ENCODE measurements around the gene TOM1L2. TPM values are rescaled to one million over a fixed set of nuclear protein-coding genes. Genes with fewer than 3 reads are reported as not detected.

Gene TOM1L2
- total RNA-seq, 4 donors from 2014 or later = 55.7 to 97.1 (median 73.3) TPM

DNA sequence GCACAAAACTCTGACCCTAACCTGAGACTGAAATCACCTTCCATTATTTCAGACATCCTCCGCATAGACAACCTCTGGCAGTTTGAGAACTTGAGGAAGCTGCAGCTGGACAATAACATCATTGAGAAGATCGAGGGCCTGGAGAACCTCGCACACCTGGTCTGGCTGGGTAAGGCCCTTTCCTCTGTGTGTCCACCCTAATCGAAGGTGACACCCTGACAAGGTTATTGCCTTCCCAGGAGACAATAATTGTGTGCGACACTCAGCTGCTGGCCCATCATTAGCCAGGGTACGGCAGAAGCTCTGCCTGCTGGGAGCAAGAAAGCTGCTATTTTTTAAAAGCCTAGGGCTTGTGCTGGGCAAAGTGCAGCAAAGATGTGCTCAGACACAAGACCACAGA is 11.6 kb upstream of the TOM1L2 start:
- Histone ChIP-seq H3K27ac (no peak overlapping the region), H3K9me3 (no peaks in the 10 kb centered on the region), H3K4me3 (no peak overlapping the region), H3K27me3 (no peaks in the 10 kb centered on the region), H3K4me1 (no peaks in the 10 kb centered on the region), H3K36me3 (no peaks in the 10 kb centered on the region)
- TF ChIP-seq, protein P1, sequence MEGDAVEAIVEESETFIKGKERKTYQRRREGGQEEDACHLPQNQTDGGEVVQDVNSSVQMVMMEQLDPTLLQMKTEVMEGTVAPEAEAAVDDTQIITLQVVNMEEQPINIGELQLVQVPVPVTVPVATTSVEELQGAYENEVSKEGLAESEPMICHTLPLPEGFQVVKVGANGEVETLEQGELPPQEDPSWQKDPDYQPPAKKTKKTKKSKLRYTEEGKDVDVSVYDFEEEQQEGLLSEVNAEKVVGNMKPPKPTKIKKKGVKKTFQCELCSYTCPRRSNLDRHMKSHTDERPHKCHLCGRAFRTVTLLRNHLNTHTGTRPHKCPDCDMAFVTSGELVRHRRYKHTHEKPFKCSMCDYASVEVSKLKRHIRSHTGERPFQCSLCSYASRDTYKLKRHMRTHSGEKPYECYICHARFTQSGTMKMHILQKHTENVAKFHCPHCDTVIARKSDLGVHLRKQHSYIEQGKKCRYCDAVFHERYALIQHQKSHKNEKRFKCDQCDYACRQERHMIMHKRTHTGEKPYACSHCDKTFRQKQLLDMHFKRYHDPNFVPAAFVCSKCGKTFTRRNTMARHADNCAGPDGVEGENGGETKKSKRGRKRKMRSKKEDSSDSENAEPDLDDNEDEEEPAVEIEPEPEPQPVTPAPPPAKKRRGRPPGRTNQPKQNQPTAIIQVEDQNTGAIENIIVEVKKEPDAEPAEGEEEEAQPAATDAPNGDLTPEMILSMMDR (IDR thresholded peaks at IDR 0.05 in 4 of 5, conservative IDR thresholded peaks at IDR 0.05 in 1 of 5) = no peak
- no peak for TF ChIP-seq POLR2A (IDR thresholded peaks at IDR 0.05)
- intact Hi-C loops (cut with DNase I; ENCODE audit: low total_unique reads) = no loop called here
- ATAC-seq (no peak), DNase-seq (no peak)
- in situ Hi-C loops (cut with MboI; ENCODE audit: low sequenced_read_pairs in 4 of 4) = loop anchor here in 1 of 4 donors (10.0 kb wide), 1 partner anchor 59 kb away; no protein-coding TSS in a partner anchor

DNA sequence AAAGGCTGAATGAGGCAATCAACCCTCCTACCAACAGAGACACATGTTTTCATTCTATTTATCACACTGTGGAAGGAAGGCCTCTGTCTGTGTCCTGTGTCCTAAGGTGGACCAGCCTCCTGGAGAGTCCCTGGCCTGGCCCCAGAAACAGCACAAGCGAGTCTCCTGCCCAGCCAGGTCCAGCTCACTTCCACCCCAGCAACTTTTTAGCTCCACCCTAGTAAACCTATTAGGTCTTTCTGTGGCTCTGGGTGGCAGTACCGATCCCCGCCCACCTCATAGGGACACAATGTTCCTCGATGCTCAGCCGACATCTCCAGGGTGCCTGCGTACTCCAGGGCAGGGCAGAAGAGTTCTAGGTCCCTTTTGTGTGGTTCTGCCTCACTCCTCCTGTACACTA is 11.2 kb upstream of the TOM1L2 start:
- DNase-seq (peak in 1 of 2 donors; percentile 8), ATAC-seq (peak in 1 of 2 donors; percentile 68)
- in situ Hi-C loops (cut with MboI; ENCODE audit: low sequenced_read_pairs in 4 of 4) (loop anchor here in 1 of 4 donors (10.0 kb wide), 1 partner anchor 59 kb away; no protein-coding TSS in a partner anchor), intact Hi-C loops (cut with DNase I; ENCODE audit: low total_unique reads) (no loop called here)
- H3K4me3 ChIP-seq = no peak overlapping the region
- H3K9me3 ChIP-seq = no peaks in the 10 kb centered on the region
- H3K27me3 ChIP-seq = no peaks in the 10 kb centered on the region
- H3K4me1 ChIP-seq = no peaks in the 10 kb centered on the region
- TF ChIP-seq POLR2A (IDR thresholded peaks at IDR 0.05) = no peak
- TF ChIP-seq, protein P1 (IDR thresholded peaks at IDR 0.05 in 4 of 5, conservative IDR thresholded peaks at IDR 0.05 in 1 of 5) = no peak
- no peak overlapping the region for H3K27ac ChIP-seq
- H3K36me3 ChIP-seq = no peaks in the 10 kb centered on the region

DNA sequence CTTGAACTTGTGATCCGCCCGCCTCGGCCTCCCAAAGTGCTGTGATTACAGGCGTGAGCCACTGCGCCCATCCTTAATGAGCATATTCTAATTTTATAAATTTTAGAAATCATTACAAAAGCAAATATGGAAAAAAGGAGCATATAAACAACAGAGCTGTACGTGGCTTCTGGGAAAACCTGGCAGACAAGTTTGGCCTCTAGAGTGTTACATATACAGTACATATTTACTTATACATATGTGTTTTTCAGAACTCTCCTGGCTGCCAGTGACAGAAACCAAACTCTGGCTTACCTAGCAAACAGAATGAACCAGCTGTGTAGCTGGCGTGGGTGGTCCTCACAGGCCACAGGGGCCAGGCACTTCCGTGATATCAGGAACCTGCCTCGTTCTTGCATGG is 10.6 kb upstream of the TOM1L2 start:
- intact Hi-C loops (cut with DNase I; ENCODE audit: low total_unique reads) (no loop called here), in situ Hi-C loops (cut with MboI; ENCODE audit: low sequenced_read_pairs in 4 of 4) (loop anchor here in 1 of 4 donors (10.0 kb wide), 1 partner anchor 58 kb away; no protein-coding TSS in a partner anchor)
- H3K4me1 ChIP-seq = no peaks in the 10 kb centered on the region
- no peaks in the 10 kb centered on the region for H3K36me3 ChIP-seq
- no peak overlapping the region for H3K27ac ChIP-seq
- no peak for TF ChIP-seq POLR2A (IDR thresholded peaks at IDR 0.05)
- TF ChIP-seq, protein P1 (IDR thresholded peaks at IDR 0.05 in 4 of 5, conservative IDR thresholded peaks at IDR 0.05 in 1 of 5) = no peak
- ATAC-seq (no peak), DNase-seq (no peak)
- H3K27me3 ChIP-seq = no peaks in the 10 kb centered on the region
- no peak overlapping the region for H3K4me3 ChIP-seq
- no peaks in the 10 kb centered on the region for H3K9me3 ChIP-seq

DNA sequence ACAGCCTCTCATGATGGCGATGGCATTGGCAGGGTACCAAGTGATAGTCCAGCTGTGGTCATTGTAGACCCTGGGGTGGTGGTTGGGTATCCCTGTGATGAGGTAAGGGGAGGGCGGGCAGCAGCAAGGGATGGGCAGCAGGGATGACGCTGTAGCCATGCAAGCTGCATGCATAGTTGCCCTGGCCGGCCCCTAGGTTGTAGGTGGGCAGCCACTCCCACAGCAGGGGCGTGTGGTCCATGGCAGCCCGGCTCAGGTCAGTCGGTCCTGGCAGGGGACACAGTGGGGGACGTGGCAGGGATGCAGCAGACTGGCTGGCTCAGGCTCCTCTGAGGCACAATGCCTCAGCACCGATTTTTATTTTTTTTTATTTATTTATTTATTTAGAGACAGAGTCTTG is 9.1 kb upstream of the TOM1L2 start:
- ATAC-seq = no peak
- intact Hi-C loops (cut with DNase I; ENCODE audit: low total_unique reads) (no loop called here), in situ Hi-C loops (cut with MboI; ENCODE audit: low sequenced_read_pairs in 4 of 4) (loop anchor here in 1 of 4 donors (10.0 kb wide), 1 partner anchor 57 kb away; no protein-coding TSS in a partner anchor)
- Histone ChIP-seq H3K36me3 (no peaks in the 10 kb centered on the region), H3K27me3 (no peaks in the 10 kb centered on the region), H3K27ac (no peak overlapping the region), H3K4me1 (no peaks in the 10 kb centered on the region), H3K9me3 (no peaks in the 10 kb centered on the region), H3K4me3 (no peak overlapping the region)
- DNase-seq = no peak
- TF ChIP-seq, protein P1 (IDR thresholded peaks at IDR 0.05 in 4 of 5, conservative IDR thresholded peaks at IDR 0.05 in 1 of 5) = no peak
- TF ChIP-seq POLR2A (IDR thresholded peaks at IDR 0.05) = no peak

DNA sequence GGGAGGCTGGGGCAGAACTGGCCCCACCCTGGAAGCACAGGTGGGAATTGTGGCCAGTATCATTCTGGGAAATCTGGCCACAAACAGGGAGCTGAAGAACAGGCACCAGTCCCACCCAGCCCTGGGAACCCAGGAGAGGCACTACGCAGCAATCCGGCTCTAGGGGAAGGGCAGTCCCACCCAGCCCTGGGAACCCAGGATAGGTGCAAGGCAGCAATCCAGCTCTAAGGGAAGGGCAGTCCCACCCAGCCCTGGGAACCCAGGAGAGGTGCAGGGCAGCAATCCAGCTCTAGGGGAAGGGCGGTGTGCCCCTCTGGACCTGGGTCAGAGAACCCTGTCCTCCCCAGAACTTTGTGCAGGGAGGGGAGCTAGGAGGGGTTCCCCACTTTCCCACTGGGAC is 7.6 kb upstream of the TOM1L2 start:
- in situ Hi-C loops (cut with MboI; ENCODE audit: low sequenced_read_pairs in 4 of 4) = loop anchor here in 2 of 4 donors (10.0 kb wide), 3 partner anchors 55 to 105 kb away; partner anchors contain the start of genes ATPAF2 (in 1 of the 2) and GID4 (in 1 of the 2)
- Histone ChIP-seq H3K27ac (no peak overlapping the region), H3K9me3 (no peaks in the 10 kb centered on the region), H3K4me1 (no peaks in the 10 kb centered on the region), H3K27me3 (no peaks in the 10 kb centered on the region), H3K4me3 (no peak overlapping the region), H3K36me3 (no peaks in the 10 kb centered on the region)
- ATAC-seq (no peak), DNase-seq (no peak)
- intact Hi-C loops (cut with DNase I; ENCODE audit: low total_unique reads) = loop anchor here (10.0 kb wide), 1 partner anchor 335 kb away; the partner anchor contains the start of genes SMCR8 and TOP3A
- TF ChIP-seq, protein P1 (IDR thresholded peaks at IDR 0.05 in 4 of 5, conservative IDR thresholded peaks at IDR 0.05 in 1 of 5) = no peak
- TF ChIP-seq POLR2A (IDR thresholded peaks at IDR 0.05) = no peak
